NT2/D1 (cell line): ENCODE data around the gene NRIP1.

Experiments
- DNase-seq: peaks from one replicate; pipeline ENCODE4 v3.0.0-alpha.2; 2011; ENCODE audit warnings: low read depth, low spot score
- H3K27me3 ChIP-seq: 2 replicates; pipeline ENCODE4 v1.6.0; 2011; ENCODE audit warnings: mild to moderate bottlenecking; ENCODE audit not compliant: insufficient read length, insufficient read depth
- H3K36me3 ChIP-seq: 2 replicates; pipeline ENCODE4 v1.6.1; 2011; ENCODE audit warnings: mild to moderate bottlenecking, low read length, mixed read lengths; ENCODE audit not compliant: insufficient read depth, insufficient read length
- H3K4me1 ChIP-seq: 2 replicates; pipeline ENCODE4 v1.5.1; 2011; ENCODE audit not compliant: insufficient read depth, insufficient read length
- H3K4me3 ChIP-seq: 2 replicates; pipeline ENCODE4 v1.5.1; 2011; ENCODE audit warnings: low read depth; ENCODE audit not compliant: insufficient read length
- H3K9ac ChIP-seq: 2 replicates; pipeline ENCODE4 v1.6.0; 2011; ENCODE audit warnings: low read depth; ENCODE audit not compliant: insufficient read length
- H3K9me3 ChIP-seq: 2 replicates; pipeline ENCODE4 v1.5.1; 2011; ENCODE audit warnings: mild to moderate bottlenecking, low read length; ENCODE audit not compliant: insufficient read depth
- SUZ12 ChIP-seq: IDR thresholded peaks from 2 replicates; pipeline ENCODE4 v1.6.1; 2011; ENCODE audit not compliant: insufficient read length, insufficient read depth; ENCODE audit errors: extremely low read depth
- YY1 ChIP-seq: IDR thresholded peaks from 2 replicates; pipeline ENCODE4 v1.6.1; 2011; ENCODE audit not compliant: insufficient read length, insufficient read depth
- ZNF274 ChIP-seq: IDR thresholded peaks from 2 replicates; pipeline ENCODE4 v1.6.1; 2011; ENCODE audit warnings: mild to moderate bottlenecking, low read depth, low read length

The NRIP1 gene

DNA sequence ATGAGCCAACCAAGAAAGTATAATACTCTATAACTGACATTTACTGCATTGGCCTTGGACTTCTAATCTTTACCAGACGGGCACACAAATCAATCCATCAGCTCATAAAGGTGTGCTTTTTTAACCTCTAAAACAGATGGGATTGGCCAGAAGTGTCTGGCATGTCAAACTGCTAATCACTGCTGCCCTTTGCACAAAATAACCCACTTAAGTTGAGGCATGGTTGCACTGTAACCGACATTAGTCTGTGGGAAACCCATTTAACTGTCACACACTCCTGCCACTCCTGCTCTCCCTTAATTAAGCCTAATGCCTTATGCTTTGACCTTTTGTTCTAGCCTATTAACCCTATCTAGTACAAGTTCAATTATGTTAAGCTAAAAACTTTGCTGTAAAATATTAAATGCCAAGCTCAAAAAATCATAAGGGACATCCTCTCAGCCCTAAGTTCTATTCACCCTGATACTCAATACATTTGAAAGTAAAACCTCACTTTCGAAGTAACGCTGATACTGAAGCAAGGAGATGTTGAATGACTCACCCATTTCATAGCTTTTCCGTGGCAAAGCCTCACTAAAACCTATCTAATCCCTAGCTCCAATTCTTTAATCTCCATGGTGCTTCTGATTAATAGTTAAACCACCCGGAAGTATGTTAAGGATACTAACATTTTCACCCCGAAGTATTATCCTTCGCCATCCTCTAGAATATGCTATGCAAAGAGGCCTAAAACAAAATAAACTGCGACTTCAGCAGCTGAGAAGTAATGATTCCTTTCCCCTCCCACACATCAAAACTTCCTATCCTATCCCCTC is 12.9 kb downstream of the NRIP1 start:
- no peak overlapping the region for H3K4me3 ChIP-seq
- peaks cover 4% of the 10 kb centered on the region for H3K4me1 ChIP-seq
- no peaks in the 10 kb centered on the region for H3K36me3 ChIP-seq
- TF ChIP-seq ZNF274 (no peak), YY1 (no peak), SUZ12 (no peak)
- H3K9ac ChIP-seq = no peak overlapping the region
- DNase-seq = no peak
- no peaks in the 10 kb centered on the region for H3K27me3 ChIP-seq
- H3K9me3 ChIP-seq = peaks cover 11% of the 10 kb centered on the region; the same call in 1 of the 2 replicates

DNA sequence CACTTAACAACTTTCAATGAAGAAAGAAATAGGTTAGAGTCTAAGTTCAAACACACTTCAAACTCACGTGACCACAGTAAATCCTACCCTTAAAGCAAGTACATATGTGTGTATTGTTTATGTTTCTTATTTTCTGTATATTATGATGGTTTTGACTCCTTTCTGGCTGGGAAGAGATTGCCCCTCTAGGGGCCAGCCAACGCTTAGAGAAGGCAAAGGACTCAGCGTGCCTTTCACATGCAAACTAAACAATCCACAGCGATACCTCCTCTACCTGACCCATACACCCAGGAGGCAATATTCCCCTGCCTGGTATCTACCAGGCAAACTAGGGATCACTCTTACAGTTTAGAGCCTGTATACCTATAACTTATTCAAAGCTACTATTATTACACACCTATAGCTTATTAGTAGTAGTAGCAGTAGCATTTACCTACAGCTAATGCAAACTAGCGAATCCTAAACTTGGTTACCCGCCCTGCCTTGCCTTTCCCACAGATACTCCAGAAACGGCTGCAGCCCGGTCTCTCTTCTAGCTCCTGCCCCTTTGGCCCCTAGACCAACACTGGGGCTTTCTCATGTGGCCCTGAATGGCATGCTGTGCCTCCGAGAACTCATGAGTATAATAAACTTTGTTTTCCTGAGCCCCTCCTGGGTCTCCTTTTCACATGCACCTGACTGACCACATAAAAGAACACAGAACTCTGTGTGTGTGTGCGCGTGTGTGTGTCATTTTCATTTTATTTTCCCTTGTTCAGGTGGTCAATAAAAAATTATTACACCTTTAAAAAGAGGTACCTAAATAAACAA is 14.0 kb downstream of the NRIP1 start:
- H3K36me3 ChIP-seq = no peaks in the 10 kb centered on the region
- DNase-seq = no peak
- H3K4me1 ChIP-seq = peaks cover 4% of the 10 kb centered on the region
- H3K9ac ChIP-seq = no peak overlapping the region
- TF ChIP-seq ZNF274 (no peak), YY1 (no peak), SUZ12 (no peak)
- no peaks in the 10 kb centered on the region for H3K27me3 ChIP-seq
- H3K9me3 ChIP-seq = peaks cover 19% of the 10 kb centered on the region; the same call in 1 of the 2 replicates
- no peak overlapping the region for H3K4me3 ChIP-seq

DNA sequence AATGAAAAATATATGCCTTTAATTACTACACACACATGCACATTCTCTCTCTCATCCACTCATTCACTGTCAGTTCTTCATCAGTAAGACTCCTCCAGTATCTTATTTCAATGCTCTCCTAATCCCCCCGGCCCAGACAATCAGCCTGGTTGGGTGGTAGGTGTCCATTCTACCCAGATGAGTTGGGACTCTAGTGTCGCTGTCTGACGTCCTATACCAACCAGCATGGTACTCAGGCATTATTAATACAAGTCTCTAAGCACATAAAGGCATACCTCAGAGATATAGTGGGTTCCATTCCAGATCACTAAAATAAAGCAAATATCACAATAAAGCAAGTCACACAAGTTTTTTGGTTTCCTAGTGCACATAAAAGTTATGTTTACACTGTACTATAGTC is 19.8 kb downstream of the NRIP1 start:
- Histone ChIP-seq H3K9me3 (peaks cover 19% of the 10 kb centered on the region; the same call in 1 of the 2 replicates), H3K27me3 (no peaks in the 10 kb centered on the region), H3K4me3 (no peak overlapping the region), H3K4me1 (no peaks in the 10 kb centered on the region), H3K36me3 (peaks cover 7% of the 10 kb centered on the region), H3K9ac (no peak overlapping the region)
- TF ChIP-seq ZNF274 (no peak), YY1 (no peak), SUZ12 (no peak)
- no peak for DNase-seq

DNA sequence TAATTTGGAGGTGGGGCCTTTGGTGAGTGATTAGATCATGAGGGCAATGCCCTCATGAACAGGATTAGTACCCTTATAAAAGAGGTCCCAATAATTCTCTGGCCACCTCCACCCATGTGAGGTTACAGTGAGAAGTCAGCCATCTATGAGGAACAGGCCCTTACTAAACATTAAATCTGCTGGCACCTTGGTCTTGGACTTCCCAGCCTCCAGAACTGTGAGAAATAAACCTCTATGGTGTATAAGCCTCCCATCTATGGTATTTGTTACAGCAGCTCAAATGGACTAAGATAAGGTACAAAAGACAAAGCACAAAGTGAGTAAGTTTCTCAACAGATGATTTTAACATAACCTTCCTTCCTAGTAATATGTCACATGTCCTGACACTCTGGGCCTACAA is 22.3 kb downstream of the NRIP1 start:
- peaks cover 11% of the 10 kb centered on the region for H3K36me3 ChIP-seq

DNA sequence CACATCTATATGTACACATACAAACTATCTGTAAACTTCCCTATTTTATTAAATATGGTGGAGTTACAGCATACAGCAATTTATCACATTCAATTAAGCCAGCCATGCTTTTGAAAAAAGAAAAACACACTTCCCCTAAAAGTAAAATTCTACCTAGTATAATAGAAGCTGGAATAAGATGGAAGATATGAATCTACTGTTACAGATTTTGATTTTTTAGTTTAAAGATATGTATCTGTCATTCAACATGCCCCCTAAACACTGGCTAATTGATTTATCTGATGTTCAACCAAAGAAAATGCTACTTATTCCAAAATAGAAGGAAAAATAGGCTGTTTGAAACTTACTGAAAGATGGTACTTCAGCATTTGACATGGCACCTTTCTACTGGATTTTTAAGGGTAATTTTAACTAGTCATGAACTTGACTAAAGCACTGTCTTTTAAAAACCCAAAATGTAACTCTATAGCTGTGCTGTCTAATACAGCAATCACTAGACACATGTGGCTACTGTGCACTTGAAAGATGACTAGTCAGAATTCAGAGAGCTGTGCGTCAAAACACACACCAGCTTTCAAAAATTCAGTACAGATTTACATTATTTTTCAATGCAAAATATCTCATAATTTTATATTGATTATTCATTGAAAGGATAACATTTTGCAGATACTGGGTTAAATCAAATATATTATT is 25.0 kb downstream of the NRIP1 start:
- no peak for DNase-seq
- H3K4me3 ChIP-seq = no peak overlapping the region
- peaks cover 11% of the 10 kb centered on the region for H3K36me3 ChIP-seq
- H3K27me3 ChIP-seq = no peaks in the 10 kb centered on the region
- H3K9me3 ChIP-seq = no peaks in the 10 kb centered on the region
- no peak for TF ChIP-seq SUZ12
- TF ChIP-seq ZNF274 = no peak
- no peak for TF ChIP-seq YY1
- H3K9ac ChIP-seq = no peak overlapping the region
- no peaks in the 10 kb centered on the region for H3K4me1 ChIP-seq

More for the DNA sequence above, 22.3 kb downstream of the NRIP1 start:
- no peaks in the 10 kb centered on the region for H3K27me3 ChIP-seq
- H3K4me1 ChIP-seq = no peaks in the 10 kb centered on the region
- H3K9me3 ChIP-seq = peaks cover 11% of the 10 kb centered on the region; the same call in 1 of the 2 replicates
- H3K4me3 ChIP-seq = no peak overlapping the region
- H3K9ac ChIP-seq = no peak overlapping the region
- TF ChIP-seq ZNF274 = no peak
- TF ChIP-seq SUZ12 = no peak
- TF ChIP-seq YY1 = no peak
- DNase-seq = no peak

DNA sequence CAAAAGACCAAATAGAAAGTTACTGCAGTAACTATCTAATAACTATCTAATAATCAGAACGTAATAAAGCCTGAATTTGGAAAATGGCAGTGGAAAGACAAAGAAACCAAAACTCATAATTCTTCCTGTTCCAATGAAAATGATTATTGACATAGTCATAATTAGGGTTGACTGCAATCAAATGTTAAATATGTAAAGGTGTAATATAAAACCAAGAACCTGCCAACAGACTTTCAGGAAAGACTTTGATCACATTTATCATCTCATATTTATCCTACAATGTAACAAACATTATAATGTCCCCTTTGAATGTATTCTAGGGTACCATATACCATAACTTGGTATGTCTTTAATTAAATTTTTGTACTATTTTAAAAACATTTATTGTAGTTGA is 26.9 kb downstream of the NRIP1 start:
- Histone ChIP-seq H3K4me3 (no peak overlapping the region), H3K9me3 (no peaks in the 10 kb centered on the region), H3K27me3 (no peaks in the 10 kb centered on the region), H3K4me1 (no peaks in the 10 kb centered on the region), H3K9ac (no peak overlapping the region), H3K36me3 (peaks cover 12% of the 10 kb centered on the region)
- TF ChIP-seq YY1 (no peak), ZNF274 (no peak), SUZ12 (no peak)
- DNase-seq = no peak
